IMR-90 (cell line): ENCODE results near the gene PILRB. TPM values are rescaled to one million over a fixed set of nuclear protein-coding genes. Genes with fewer than 3 reads are reported as not detected.
A peak's percentile ranks its signal among the peaks of the same experiment; 100 is the strongest.
"Not testable (repeated sequence)": the region's sequence is repeated elsewhere in the genome, so short reads cannot be mapped to it uniquely, and the experiment has no call there.

Source experiments
- ATAC-seq: fragments of 200-7000 bp; cut with Tn5 transposase; 2 replicates; pipeline ENCODE4 v1.9.1; 2020; ENCODE audit warnings: low read depth, mild to moderate bottlenecking, moderate library complexity
- BruUV-seq: library from RNA; stranded (reverse); fragments of 400-500 nt; replicated peaks from 2 replicates; lab custom pipeline; 2021; lab: Mats Ljungman, UMichigan
- CTCF ChIA-PET: fragments of 300-600 bp; formaldehyde crosslinking; extraction: SDS; loops from one replicate; lab custom pipeline; 2021; ENCODE audit warnings: antibody characterized with exemption; lab: Yijun Ruan, JAX
- POLR2A ChIA-PET: fragments of 300-600 bp; sonication (Branson Sonifier 250); formaldehyde crosslinking; loops from one replicate; lab custom pipeline; 2022; ENCODE audit warnings: antibody characterized with exemption; ENCODE audit not compliant: unreplicated experiment; lab: Charles Lee
- DNase-seq: peaks from one replicate; pipeline ENCODE4 v3.0.0; 2013
- H2AFZ ChIP-seq: replicated peaks from 2 replicates; pipeline ENCODE3; 2013; ENCODE audit warnings: low read length, mild to moderate bottlenecking; ENCODE audit not compliant: poor library complexity
- H2AK5ac ChIP-seq: 2 replicates; pipeline ENCODE4 v1.6.1; 2013; ENCODE audit warnings: low read depth, low read length, inconsistent platforms
- H2AK9ac ChIP-seq: replicated peaks from 2 replicates; pipeline ENCODE3; 2013; ENCODE audit warnings: mild to moderate bottlenecking, low read depth, low read length, moderate library complexity; ENCODE audit not compliant: poor library complexity
- H2BK120ac ChIP-seq: 2 replicates; pipeline ENCODE4 v1.6.1; 2013; ENCODE audit warnings: low read depth, low read length, inconsistent platforms
- H2BK15ac ChIP-seq: 3 replicates; pipeline ENCODE4 v1.6.1; 2013; ENCODE audit warnings: low read depth, low read length, inconsistent platforms
- H2BK20ac ChIP-seq: 2 replicates; pipeline ENCODE4 v1.6.1; 2013; ENCODE audit warnings: low read depth, mild to moderate bottlenecking, inconsistent platforms, low read length, moderate library complexity
- H2BK5ac ChIP-seq: 2 replicates; pipeline ENCODE4 v1.6.1; 2013; ENCODE audit warnings: mild to moderate bottlenecking, low read depth, low read length, inconsistent platforms; ENCODE audit not compliant: poor library complexity, severe bottlenecking
- H3K14ac ChIP-seq: replicated peaks from 2 replicates; pipeline ENCODE4 v1.6.1; 2013; ENCODE audit warnings: low read depth, low read length, inconsistent platforms
- H3K18ac ChIP-seq: 2 replicates; pipeline ENCODE4 v1.6.1; 2013; ENCODE audit warnings: low read depth, low read length, control low read depth
- H3K23ac ChIP-seq: 2 replicates; pipeline ENCODE4 v1.6.1; 2013; ENCODE audit warnings: low read depth, low read length, inconsistent platforms
- H3K27ac ChIP-seq: 2 replicates; pipeline ENCODE4 v1.5.1; 2013; ENCODE audit warnings: mild to moderate bottlenecking, control low read depth, low read length; ENCODE audit not compliant: insufficient read depth
- H3K27me3 ChIP-seq: 2 replicates; pipeline ENCODE4 v1.6.1; 2013; ENCODE audit warnings: low read length; ENCODE audit not compliant: control insufficient read depth, insufficient read depth
- H3K36me3 ChIP-seq: 2 replicates; pipeline ENCODE4 v1.6.1; 2013; ENCODE audit warnings: low read length, mixed read lengths; ENCODE audit not compliant: control insufficient read depth, insufficient read depth
- H3K4ac ChIP-seq: 2 replicates; pipeline ENCODE4 v1.6.1; 2013; ENCODE audit warnings: low read depth, low read length, inconsistent platforms
- H3K4me1 ChIP-seq: 2 replicates; pipeline ENCODE4 v1.6.1; 2013; ENCODE audit warnings: low read length, mixed read lengths; ENCODE audit not compliant: control insufficient read depth, insufficient read depth
- H3K4me2 ChIP-seq: 2 replicates; pipeline ENCODE4 v1.6.1; 2013; ENCODE audit warnings: low read depth, mild to moderate bottlenecking, control low read depth, low read length, moderate library complexity
- H3K4me3 ChIP-seq: 2 replicates; pipeline ENCODE4 v1.5.1; 2013; ENCODE audit warnings: low read depth, mild to moderate bottlenecking, control low read depth, low read length, moderate library complexity; ENCODE audit not compliant: insufficient read depth
- H3K56ac ChIP-seq: 2 replicates; pipeline ENCODE4 v1.6.1; 2013; ENCODE audit warnings: low read length, inconsistent platforms; ENCODE audit not compliant: insufficient read depth; ENCODE audit errors: extremely low read depth
- H3K79me1 ChIP-seq, 2 experiments: 2 replicates each; pipeline ENCODE4 v1.6.1; 2013; ENCODE audit warnings: low read length in 2 of 2, inconsistent platforms in 1 of 2, low read depth in 1 of 2
- H3K9ac ChIP-seq: 2 replicates; pipeline ENCODE4 v1.6.1; 2013; ENCODE audit warnings: low read depth, low read length, control low read depth
- H3K9me1 ChIP-seq: 2 replicates; pipeline ENCODE4 v1.6.1; 2013; ENCODE audit warnings: low read length, inconsistent platforms; ENCODE audit not compliant: insufficient read depth
- H3K9me3 ChIP-seq: 2 replicates; pipeline ENCODE4 v1.6.1; 2013; ENCODE audit warnings: low read length; ENCODE audit not compliant: control insufficient read depth, insufficient read depth
- H4K20me1 ChIP-seq: 2 replicates; pipeline ENCODE4 v1.6.1; 2013; ENCODE audit warnings: low read length, inconsistent platforms; ENCODE audit not compliant: insufficient read depth
- H4K5ac ChIP-seq: 2 replicates; pipeline ENCODE4 v1.6.1; 2013; ENCODE audit warnings: mild to moderate bottlenecking, low read depth, low read length, control low read depth
- H4K8ac ChIP-seq, 2 experiments: 2 replicates each; pipeline ENCODE4 v1.6.1; 2013; ENCODE audit warnings: low read depth in 2 of 2, low read length in 2 of 2, control low read depth in 1 of 2, inconsistent platforms in 1 of 2
- H4K91ac ChIP-seq: 2 replicates; pipeline ENCODE4 v1.6.1; 2013; ENCODE audit warnings: low read depth, low read length, inconsistent platforms; ENCODE audit not compliant: insufficient read depth
- CTCF ChIP-seq: conservative IDR thresholded peaks from 2 replicates; pipeline ENCODE4 v1.5.1; 2012; ENCODE audit warnings: mild to moderate bottlenecking, low read depth, low read length, improper control_type of control experiment
- RAD21 ChIP-seq: IDR thresholded peaks from 2 replicates; pipeline ENCODE4 v1.6.1; 2012; ENCODE audit warnings: low read length, improper control_type of control experiment
- SMC3 ChIP-seq: fragments of 150-350 bp; IDR thresholded peaks from 2 replicates; pipeline ENCODE4 v1.6.1; 2016; ENCODE audit warnings: low read depth, mild to moderate bottlenecking, antibody characterized with exemption, low read length, moderate library complexity
- WGBS, 2 experiments: methylation state at CpG; one replicate each; pipeline versions ENCODE4 v1.1.5 to v1.1.7; 2013; ENCODE audit warnings: missing lambda C conversion rate in 2 of 2; ENCODE audit not compliant: insufficient read length in 1 of 2; ENCODE audit errors: extremely low coverage in 2 of 2; 5-methylcytosine and 5-hydroxymethylcytosine counted together
- dilution Hi-C: fragments of 300-500 bp; cut with HindIII; formaldehyde crosslinking; loops from one replicate; pipeline ENCODE4 v1.14.3; 2018; ENCODE audit warnings: low sequenced_read_pairs; ENCODE audit not compliant: unreplicated experiment
- in situ Hi-C: fragments of 300-500 bp; cut with MboI; formaldehyde crosslinking; loops from 3 replicates; pipeline ENCODE4 v1.14.3; 2019; ENCODE audit warnings: low sequenced_read_pairs, inconsistent platforms, mixed read lengths
- intact Hi-C: fragments of 100-400 bp; cut with micrococcal nuclease; formaldehyde crosslinking; loops from 2 replicates; pipeline ENCODE4 v1.10.0; 2022
- polyA plus RNA-seq, 3 experiments: library from polyadenylated mRNA; depleted of rRNA; stranded (reverse); fragments of >200 nt; gene quantifications; 2 replicates each; pipeline ENCODE4 v1.2.3, GENCODE V29; 2012; ENCODE audit warnings: low replicate concordance in 1 of 3
- total RNA-seq: library from RNA; depleted of rRNA; stranded (reverse); fragments of >200 nt; gene quantifications from 2 replicates; pipeline ENCODE4 v1.2.3, GENCODE V29; 2012

The PILRB gene
- total and polyA plus RNA-seq, 2 of the 4 experiments (the other 2 are of a cell fraction): 3.4 to 22.2 TPM

GRCh38 chr7:100345288-100345672, 12.6 kb upstream of the PILRB start:
- H2BK5ac ChIP-seq, H2AK9ac ChIP-seq, H3K9me1 ChIP-seq, H4K91ac ChIP-seq, H3K9me3 ChIP-seq, intact Hi-C loops, H3K4me3 ChIP-seq, H4K8ac ChIP-seq, BruUV-seq, H4K5ac ChIP-seq, H3K4me1 ChIP-seq, H2AK5ac ChIP-seq, H4K20me1 ChIP-seq, H3K9ac ChIP-seq, dilution Hi-C loops, H3K56ac ChIP-seq, H3K27ac ChIP-seq, H3K18ac ChIP-seq, H2BK20ac ChIP-seq, H2BK15ac ChIP-seq, CTCF ChIA-PET, H2AFZ ChIP-seq, POLR2A ChIA-PET, H3K14ac ChIP-seq, H3K23ac ChIP-seq, H3K4ac ChIP-seq, H2BK120ac ChIP-seq, H3K4me2 ChIP-seq, H3K27me3 ChIP-seq: not testable (repeated sequence)
- DNase-seq (peak; percentile 53), ATAC-seq (peak; percentile 58)
- Histone ChIP-seq H3K79me1 (peaks cover 21 to 23% of the 10 kb centered on the region in 2 experiments), H3K36me3 (peaks cover 38% of the 10 kb centered on the region)
- no CpG with 5 or more reads among the region's 5 CpGs for WGBS, 2 experiments
- TF ChIP-seq RAD21: peak; percentile 19; the same call in 1 of the 2 replicates
- peak; percentile 35; the same call in 1 of the 2 replicates for TF ChIP-seq CTCF
- TF ChIP-seq SMC3: peak; percentile 16; the same call in 1 of the 2 replicates
- in situ Hi-C loops: loop anchor here (10.0 kb wide), 1 partner anchor 210 kb away; no protein-coding TSS in a partner anchor
